ENCODE results near the gene TBC1D21.

GRCh38 chr15:73836845-73837244, 36.5 kb upstream of the TBC1D21 start:
- TF ChIP-seq POLR2A (IDR thresholded peaks at IDR 0.05; ENCODE audit: low read depth, low read length) (no peak), CTCF (conservative IDR thresholded peaks at IDR 0.05; ENCODE audit: low read depth, low read length) (no peak), MAFK (IDR thresholded peaks at IDR 0.05; ENCODE audit: low read depth, low read length) (no peak), USF2 (IDR thresholded peaks at IDR 0.05; ENCODE audit: low read depth, low read length) (no peak), RCOR1 (IDR thresholded peaks at IDR 0.05; ENCODE audit: insufficient replicate concordance, low read length) (no peak), RAD21 (IDR thresholded peaks at IDR 0.05; ENCODE audit: low read length) (no peak), MAZ (IDR thresholded peaks at IDR 0.05; ENCODE audit: borderline replicate concordance, low read depth, low read length) (no peak), SMC3 (IDR thresholded peaks at IDR 0.05; ENCODE audit: low read depth, low read length) (no peak), RFX5 (IDR thresholded peaks at IDR 0.05; ENCODE audit: low read depth, low read length) (no peak), ELK1 (IDR thresholded peaks at IDR 0.05; ENCODE audit: borderline replicate concordance, low read depth, low read length) (no peak), NFE2L2 (IDR thresholded peaks at IDR 0.05; ENCODE audit: low read depth, low read length) (no peak)

Measured in IMR-90 (cell line).